GM12875 (cell line): ENCODE results near the gene MAP4K4.

ENCODE experiments used
- H3K4me3 ChIP-seq: one replicate; pipeline ENCODE4 v1.5.1; 2011; ENCODE audit warnings: low read depth, low read length, control low read depth
- CTCF ChIP-seq: IDR thresholded peaks from 2 replicates; pipeline ENCODE4 v1.5.1; 2011; ENCODE audit warnings: low read depth, mild to moderate bottlenecking, control low read depth, inconsistent platforms, low read length, moderate library complexity, borderline replicate concordance; ENCODE audit not compliant: insufficient read depth

Gene MAP4K4

DNA sequence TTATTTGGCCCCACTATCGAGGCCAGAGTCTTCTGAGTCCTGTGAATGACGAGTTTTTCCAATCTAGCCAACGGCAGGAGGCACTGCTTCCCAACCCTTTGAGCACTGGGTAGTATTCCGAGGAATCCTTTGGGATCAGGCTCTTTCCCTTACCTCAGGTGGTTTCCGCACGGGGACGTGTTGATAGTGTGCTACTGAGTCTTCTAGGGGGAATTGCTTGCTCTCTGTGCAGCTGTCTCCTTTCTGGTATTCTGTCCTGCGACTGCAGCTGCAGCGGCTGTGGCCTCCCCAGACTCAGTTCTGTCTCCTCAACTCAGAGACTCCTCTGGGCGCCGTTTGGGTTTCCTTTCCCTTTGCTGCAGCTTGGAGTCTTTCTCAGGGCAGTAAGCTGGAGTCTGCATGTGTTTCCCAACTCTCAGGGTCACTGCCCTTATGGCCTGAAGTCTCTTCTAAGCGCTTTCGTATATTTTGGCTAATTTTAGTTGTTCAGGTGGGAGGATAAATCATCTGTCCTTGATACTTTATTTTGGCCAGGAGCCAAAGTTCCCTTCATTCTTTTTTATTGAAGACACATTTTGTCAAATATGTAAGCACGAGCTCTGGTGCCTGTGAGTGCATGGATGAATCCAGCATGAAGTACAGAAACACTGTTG, 118.4 kb downstream of the MAP4K4 start:
- H3K4me3 ChIP-seq: no peak overlapping the region
- TF ChIP-seq CTCF: no peak

- no peak for TF ChIP-seq CTCF
- H3K4me3 ChIP-seq: no peak overlapping the region
These were observed 119.1 kb downstream of the MAP4K4 start for GRCh38 chr2:101816598-101816997.

DNA sequence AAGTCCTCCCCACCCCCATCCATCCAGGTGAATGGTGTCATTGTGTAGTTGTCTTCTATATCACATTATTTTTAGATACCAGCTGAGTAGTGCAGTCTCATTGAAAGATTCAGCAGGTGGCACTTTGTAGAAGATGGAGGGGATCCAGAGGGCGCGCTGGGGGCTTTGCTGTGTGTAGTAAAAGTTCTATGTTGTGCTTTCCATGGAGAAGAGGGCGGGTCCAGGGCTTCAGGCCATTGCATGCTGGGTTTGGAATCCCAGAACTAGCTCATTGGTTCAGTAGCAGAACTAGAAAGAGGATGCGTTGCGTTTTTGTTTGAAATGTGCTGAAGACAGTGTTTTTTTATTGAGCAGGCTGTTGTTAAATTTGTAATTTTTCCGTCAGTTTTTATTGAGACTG, 120.0 kb downstream of the MAP4K4 start:
- H3K4me3 ChIP-seq: no peak overlapping the region
- no peak for TF ChIP-seq CTCF

- no peak for TF ChIP-seq CTCF
- H3K4me3 ChIP-seq: no peak overlapping the region
These were observed 121.3 kb downstream of the MAP4K4 start for GRCh38 chr2:101818531-101819451.

DNA sequence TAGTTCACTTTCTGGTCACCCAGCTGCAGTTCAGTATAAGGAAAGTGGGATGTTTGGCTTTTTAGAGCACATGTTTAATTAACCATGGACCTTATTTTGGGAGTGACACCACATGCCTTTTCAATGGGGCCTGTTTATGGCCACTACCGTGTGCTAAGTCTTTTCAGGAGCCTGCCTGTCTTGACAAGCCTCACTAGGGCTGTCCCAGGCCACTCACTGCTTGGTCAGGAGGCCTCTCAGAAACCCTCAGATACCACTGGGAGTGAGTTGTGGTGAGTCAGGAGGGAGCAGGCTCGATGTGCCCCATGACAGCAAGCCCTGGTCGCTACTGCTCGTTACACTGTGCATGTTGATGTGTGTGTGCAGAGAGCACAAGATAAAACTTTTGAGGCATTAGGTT, 123.0 kb downstream of the MAP4K4 start:
- H3K4me3 ChIP-seq: no peak overlapping the region
- no peak for TF ChIP-seq CTCF

DNA sequence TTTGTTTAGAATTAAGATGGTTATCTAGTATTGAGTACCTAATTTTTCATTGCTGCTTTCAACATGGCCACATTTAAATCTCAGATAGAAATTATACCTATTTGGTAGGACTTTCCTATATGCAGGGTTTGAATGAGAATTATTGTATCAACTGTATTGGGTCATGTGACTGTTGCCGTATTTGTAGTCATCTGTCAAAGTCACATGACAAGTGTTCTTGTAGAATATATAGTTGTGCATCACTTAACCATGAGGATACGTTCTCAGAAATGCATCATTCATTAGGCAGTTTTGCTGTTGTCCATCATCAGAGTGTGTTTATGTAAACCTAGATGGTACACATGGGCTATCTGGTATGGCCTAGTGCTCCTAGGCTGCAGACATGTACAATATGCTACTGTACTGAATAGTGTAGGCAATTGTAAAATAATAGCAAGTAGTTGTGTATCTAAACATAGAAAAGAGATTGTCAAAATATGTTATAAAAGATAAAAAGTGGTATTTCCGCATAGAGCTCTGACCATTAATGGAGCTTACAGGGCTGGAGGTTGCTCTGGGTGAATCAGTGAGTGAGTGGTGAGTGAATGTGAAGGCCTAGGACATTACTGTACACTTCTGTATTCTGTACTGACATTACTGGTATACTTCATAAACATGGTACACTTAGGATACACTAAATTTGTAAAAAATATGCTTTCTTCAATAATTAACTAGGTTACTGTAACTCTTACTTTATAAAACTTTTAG, 123.7 kb downstream of the MAP4K4 start:
- H3K4me3 ChIP-seq: no peak overlapping the region
- TF ChIP-seq CTCF: no peak
